HG03457 (cell line): Measurements from ENCODE around the gene GSTO1.

Experiments
- ATAC-seq: cut with Tn5 transposase; IDR thresholded peaks from one replicate; pipeline ENCODE4 v1.9.1; 2021; ENCODE audit warnings: moderate number of reproducible peaks; ENCODE audit not compliant: unreplicated experiment

GSTO1 gene

GRCh38 chr10:104301907-104302690 lies 47.4 kb downstream of the GSTO1 start:
- ATAC-seq: no peak

- ATAC-seq: no peak
Measured at GRCh38 chr10:104303594-104304355, 49.1 kb downstream of the GSTO1 start.

- ATAC-seq: no peak
Measured at GRCh38 chr10:104304356-104304745, 49.7 kb downstream of the GSTO1 start.

- no peak for ATAC-seq
Measured at GRCh38 chr10:104304927-104305326, 50.2 kb downstream of the GSTO1 start.

DNA sequence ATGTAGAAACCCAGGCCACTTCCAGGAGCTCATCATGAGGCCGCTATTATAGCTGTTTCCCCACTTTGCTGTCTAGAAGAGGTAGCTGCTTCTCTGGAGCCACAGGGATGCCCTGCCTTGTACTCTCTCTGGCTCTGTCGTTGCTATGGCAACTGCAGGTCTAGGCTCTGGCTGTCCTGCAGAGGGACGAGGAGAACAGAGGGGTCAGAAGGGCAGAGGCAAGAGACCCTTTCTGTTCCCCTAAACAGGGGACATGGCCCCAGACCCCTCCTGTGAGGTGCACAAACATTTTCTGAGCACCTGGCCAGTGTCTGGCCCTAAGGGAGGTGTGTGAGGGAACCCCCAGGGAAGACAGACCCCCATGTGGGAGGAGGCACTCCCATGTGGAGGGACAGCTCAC lies 52.2 kb downstream of the GSTO1 start:
- ATAC-seq: no peak

GRCh38 chr10:104307576-104308438 lies 53.1 kb downstream of the GSTO1 start:
- ATAC-seq: no peak

GRCh38 chr10:104308439-104308903 lies 53.8 kb downstream of the GSTO1 start:
- ATAC-seq: no peak

GRCh38 chr10:104309980-104310978 lies 55.6 kb downstream of the GSTO1 start:
- no peak for ATAC-seq

DNA sequence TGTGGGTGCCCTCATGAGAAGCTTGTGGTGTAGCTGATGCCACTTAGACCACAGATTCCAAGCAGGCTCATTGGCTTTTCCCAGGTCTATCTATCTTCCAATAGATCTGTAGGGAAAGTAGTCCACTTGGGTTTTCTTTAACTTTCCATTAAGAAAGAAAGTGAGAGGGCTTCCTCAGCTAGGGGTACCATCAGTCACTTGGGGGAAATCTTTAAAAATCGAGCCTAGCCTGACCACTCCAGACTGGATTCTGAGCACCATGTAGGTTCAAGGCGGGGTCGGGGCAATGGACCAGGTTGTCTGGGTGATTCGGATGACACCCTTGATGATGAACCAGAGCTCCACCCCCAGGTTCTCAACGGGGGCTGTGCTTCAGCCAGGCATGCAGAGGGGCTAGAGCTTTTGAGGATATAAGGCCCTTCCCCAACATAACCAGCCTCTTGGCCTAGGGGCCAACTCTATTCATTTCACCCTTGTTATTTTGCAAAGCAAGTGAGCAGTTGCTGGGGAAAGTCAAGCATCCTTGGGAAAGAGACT lies 56.6 kb downstream of the GSTO1 start:
- no peak for ATAC-seq

DNA sequence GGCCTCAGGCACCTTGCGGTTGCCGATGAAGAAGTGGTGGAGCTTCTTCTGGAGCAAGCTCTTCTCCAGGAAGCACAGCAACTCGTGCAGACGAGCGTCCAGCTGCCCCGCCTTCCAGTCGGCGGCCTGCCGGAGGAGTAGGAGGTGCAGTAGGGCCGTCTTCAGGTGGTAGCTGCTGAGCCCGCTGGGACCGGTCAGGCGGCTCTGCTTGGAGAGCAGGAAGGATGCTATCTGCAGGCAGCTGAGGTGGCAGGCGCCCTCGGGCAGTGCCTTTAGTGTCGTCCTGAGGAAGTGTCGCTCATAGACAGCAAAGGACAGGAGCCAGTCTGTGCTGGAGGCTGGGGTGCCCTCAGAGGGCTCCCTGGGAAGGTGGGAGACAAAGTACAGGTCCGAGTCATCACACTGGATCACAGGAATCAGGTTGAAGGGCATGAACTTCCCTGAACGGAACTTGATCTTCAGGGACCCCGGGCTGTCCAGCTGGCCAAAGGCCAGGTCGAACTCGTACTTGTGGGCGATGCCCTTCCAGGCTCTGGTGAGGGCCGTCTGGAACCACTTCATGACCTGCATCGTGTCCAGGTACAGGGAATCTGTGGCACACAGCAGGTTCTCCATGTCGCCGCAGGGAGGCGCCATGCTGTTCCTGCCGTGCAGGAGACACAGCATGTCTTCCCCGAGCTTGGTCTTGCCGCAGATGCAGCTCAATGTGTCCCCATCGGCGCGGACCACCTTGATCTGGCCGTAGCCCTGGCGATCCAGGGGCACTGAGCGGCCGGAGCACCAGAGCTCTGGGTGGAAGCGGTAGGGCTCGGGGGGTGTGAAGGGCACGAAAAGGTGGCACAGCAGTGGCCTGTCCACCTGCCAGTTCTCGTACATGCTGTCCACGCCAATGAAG lies 60.1 kb downstream of the GSTO1 start:
- ATAC-seq: no peak

DNA sequence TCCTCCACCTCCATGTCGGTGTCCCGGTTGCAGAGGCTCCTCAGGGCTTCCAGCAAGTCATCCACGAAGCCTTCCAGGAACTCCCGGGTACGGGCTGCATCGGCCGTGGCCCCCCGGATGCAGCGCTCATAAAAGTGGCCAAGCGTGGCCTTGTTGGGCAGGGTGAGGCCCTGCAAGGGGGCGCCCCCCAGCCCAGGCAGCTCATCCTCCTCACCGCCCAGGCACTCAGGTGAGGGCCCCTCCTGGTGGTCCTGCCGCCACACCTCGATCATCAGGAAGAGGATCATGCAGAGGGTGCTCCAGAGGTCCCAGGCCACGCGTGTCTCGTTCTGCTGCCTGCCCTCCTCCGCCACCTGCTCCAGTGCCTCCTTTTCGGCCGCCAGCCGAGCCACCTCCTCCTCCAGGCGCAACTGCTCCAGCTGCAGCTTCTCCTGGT lies 60.8 kb downstream of the GSTO1 start:
- no peak for ATAC-seq

GRCh38 chr10:104316321-104317099 lies 61.8 kb downstream of the GSTO1 start:
- ATAC-seq: no peak
